GM18526 (cell line): ENCODE results near the gene CYP4F11.

Experiments used
- POLR2A ChIP-seq: IDR thresholded peaks from 3 replicates; pipeline ENCODE4 v1.6.1; 2011; ENCODE audit not compliant: insufficient read length; ENCODE audit errors: extremely low read depth

CYP4F11 gene

DNA sequence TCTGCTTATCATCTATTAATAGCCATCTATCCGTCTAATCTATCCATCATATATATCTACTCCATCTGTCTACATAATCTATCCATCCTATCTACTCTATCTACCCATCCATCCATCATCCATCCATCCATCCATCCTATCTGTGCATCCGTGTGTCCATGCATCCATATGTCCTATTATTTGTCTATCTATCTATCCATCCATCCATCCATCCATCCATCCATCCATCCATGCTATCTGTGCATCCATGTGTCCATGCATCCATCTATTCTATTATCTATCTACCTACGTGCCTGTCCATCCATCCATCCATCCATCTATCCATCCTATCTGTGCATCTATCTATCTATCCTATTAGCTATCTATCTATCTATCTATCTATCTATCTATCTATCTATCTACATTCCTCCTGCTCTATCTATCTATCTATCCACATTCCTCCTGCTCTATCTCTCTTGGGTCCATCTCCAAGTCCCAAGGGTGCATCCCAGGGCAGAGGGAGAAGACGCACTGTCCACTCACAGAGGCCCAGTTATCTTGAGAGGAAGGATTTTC, 38.4 kb downstream of the CYP4F11 start:
- TF ChIP-seq POLR2A: no peak

DNA sequence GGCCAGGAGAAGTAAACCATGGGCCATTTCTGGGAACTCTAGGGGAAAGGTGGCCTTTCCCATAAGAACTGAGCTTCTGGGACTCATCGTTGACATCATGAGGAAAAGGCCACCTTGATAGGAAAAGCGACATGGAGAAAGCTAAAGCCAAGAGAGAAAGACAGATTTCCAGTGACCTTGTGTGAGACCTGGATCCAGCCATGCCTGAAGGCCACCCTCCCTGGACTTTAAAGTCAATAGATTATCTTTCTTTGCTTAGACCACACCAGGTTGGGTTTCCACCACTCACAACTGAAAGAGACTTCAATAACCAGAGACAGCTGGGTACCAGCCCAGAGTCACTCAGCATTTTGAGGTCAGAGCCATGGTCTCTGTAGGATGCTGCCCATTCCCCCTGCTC, 40.0 kb downstream of the CYP4F11 start:
- TF ChIP-seq POLR2A: no peak

DNA sequence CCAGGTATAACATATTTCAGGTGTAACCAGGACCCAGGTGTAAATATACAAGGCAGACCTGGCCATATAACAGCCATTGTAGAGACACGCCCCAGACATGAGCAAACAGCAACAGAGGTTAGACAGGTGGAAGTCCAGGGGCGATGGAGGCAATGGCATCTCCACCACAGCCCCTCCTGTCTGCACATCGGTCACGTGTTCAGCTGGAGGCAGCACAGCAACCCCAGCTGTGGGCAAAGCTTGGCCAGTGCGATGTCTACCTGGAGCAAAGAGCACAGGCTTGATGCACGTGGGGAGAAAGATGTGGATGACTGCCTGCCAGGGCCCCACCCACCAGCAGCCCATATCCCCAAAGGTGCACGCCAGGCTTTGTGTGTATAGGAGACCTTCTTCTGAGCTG, 40.9 kb downstream of the CYP4F11 start:
- no peak for TF ChIP-seq POLR2A

DNA sequence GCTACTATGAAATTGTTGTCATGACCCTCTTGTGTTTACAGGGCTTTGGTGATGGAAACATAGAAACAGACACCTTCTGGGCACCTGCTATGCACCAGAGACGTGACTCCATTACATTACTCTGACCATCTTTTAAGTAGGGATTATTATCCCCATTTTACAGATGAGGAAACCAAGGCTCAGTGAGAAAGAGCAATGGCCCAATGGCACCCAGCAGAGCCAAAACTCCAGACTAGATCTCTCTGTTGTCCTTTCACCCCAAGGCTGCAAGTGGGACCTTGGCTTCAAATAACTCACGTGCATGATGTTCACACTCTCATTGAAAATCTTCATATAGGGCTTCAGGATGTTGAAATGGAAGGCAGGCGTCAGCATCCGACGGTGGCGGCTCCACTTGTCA, 42.3 kb downstream of the CYP4F11 start:
- TF ChIP-seq POLR2A: no peak

DNA sequence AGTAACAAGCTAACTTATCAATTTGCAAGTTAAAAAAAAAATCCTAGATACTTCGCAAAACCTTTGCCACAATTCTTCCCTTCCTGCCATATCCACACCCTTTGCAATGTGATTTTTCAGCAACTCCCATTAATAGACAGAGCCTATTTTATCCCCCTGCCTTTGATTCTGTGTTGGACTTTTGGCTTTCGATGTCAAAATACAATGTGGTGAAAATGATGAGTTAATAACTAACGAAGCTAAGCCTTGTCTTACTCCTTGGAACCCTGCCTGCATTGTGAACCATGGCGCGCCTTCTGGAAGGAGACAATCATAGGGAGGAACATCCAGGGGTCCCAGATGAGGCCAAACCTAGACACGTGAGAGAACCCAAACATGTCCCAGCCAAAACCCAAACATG, 42.9 kb downstream of the CYP4F11 start:
- TF ChIP-seq POLR2A: no peak

DNA sequence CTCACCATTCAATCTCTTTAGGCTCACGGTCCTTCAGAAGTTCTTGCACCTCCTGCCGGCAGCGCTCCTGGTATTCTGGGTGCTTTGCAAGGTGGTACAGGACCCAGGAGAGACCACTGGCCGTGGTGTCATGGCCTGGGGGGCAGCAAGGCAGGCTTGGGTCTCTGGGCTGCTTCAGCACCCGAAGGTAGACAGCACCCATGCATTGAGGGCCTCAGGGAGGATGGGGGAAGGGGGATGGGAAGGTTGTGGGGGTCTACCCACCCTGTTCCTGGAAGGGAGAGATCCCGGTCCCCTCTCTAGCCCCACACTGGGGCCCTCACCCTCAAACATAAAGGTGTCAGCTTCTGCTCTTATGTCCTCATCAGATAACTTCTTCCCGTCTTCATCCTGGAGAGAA, 48.4 kb downstream of the CYP4F11 start:
- no peak for TF ChIP-seq POLR2A

DNA sequence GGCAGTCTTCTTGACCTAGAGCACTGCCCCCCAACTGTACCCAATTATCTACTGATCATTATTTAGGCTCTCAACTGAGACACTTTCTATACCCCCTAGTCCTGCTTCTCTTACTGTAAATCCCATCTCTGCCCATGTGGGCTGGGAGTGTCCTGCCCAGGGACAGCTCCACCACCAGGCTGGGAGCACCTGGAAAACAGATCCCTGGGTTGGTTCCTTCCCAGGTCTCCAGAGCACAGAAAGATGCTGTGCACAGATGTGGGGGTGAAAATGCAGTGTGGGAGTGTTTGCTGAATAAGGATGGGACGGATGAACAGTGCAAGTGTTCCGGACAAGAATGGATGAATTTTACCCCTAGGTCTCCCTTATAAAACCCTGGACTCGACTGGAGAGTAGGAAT, 49.2 kb downstream of the CYP4F11 start:
- no peak for TF ChIP-seq POLR2A

DNA sequence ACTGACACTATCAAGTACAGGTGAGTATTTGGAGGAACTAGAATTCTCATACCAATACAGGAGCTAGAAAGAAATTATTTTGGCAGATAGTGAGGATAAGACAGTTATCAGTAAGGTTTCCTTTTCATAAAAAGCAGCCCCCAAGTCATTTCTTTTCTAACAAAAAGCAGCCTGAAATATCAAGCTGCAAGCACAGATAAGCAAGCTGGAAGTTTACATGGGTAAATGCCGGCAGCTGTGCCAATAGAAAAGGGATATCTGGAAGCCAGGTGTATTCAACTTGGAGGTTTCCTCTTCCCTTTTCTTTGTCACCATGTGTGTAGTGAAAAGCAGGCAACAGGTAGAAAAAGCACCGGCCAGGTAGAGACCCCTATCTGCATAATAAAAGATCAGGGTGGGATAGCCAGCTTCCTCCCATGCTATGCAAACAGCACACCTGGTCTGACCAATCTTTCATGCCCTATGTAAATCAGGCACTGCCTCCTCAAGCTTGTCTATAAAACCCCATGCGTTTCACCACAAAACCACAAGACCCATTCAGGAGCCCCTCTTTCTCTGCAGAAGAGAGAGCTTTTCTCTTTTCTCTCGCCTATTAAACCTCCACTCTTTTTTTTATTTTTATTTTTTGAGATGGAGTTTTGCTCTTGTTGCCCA, 59.4 kb downstream of the CYP4F11 start:
- TF ChIP-seq POLR2A: no peak

DNA sequence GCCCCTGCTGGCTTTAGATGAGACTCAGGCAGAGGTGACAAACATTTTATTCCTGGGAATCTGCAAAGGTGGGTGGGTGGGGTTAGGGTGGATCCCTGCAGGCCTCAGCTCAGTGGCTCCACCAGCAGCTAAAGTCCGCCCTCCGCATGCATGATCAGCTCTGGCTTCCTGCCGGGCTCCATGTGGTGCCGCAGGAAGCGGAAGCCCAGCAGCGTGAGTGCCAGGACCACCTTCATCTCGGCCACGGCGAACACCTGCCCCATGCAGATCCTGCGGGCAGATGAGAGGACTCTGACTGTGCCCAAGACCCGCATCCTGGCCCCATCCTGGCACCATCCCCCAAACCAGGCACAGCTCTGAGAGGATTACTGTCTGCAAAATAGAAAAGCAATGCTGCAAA, 62.8 kb downstream of the CYP4F11 start:
- TF ChIP-seq POLR2A: no peak

DNA sequence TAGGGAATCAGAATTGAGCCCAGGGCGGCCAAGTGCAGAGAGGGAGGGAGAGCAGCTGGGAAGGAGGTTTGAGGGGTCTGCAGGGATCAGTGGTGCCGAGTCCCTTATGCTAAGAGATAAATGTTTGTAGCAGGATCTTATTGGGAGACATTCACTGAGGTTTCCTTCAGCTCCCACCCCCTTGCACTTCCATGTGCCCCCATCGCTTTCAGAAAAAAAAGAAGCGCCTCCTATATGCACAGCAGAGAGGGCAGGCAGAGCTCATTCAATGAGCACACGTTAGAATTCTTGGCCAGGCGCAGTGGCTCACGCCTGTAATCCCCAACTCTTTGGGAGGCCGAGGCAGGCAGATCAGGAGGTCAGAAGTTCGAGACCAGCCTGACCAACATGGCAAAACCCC, 64.5 kb downstream of the CYP4F11 start:
- no peak for TF ChIP-seq POLR2A

DNA sequence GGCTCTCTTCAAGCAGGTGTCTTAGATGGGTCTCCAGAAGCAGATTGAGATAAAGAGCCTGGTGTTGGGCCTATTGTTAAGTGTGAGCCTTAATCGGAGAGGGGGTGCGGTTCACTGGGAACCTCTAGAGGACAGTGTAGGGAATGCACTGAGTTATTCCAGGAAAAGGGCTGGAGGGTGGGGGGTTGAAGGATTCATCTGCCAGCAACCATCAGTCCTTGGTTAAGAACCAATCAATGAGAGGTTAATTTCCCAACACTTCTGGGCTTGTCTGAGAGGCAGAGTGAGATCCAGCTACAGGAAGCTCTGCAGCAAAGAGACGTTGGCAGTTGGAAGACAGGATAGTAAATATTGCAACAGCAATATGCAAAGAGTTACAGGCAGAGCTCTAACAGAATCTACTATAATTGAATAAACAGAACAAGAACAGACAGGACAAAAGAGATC, 65.2 kb downstream of the CYP4F11 start:
- TF ChIP-seq POLR2A: no peak

DNA sequence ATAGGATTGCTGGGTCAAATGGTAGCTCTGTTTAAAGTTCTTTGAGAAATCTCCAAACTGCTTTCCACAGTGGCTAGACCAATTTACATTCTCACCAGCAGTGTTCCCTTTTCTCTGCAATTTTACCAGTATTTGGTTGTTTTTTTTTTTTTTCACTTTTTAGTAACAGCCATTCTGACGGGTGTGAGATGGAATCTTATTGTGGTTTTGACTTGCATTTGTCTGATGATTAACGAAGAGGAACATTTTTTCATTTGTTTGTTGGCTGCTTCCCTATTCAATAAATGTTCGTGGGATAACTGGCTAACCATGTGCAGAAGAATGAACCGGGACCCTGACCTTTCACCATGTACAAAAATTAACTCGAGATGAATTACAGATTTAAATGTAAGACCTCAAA, 67.7 kb downstream of the CYP4F11 start:
- no peak for TF ChIP-seq POLR2A

DNA sequence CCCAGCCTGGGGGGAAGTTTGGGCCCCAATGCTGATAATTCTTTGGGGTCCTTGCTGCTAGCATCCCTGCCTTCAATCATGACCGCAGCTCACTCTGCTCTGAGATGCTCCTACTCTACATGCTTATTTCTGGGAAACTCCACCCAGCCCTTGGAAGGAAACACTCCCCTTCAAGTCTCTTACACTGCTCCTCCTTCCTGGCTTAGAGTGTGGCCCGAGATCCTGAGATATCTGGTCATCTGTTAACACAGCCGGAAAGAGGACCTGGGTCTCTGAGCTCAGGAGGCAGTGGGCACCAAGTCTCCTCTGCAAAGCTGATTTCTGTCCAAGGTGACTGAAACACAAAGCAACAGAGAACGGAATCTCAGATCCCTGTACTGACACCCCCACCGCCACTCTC, 69.5 kb downstream of the CYP4F11 start:
- no peak for TF ChIP-seq POLR2A

DNA sequence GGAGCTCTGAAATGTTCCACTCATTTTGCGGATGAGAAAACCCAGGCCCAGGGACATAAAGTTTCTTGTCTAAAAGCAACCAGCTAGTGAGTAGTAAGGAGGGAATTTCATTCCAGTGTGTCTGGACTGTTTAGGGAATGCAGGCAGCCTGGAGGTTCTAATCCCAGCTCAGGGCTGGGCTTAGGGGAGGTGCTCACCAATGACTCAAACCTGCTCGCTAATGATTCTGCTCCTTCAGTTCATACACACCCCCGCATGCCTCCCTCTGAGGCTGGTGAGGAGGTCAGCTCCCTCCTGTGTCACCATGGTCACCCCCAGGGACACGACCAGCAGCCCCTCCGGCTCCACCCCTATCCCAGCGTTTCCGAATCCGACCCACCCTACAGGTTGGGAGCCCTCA, 71.1 kb downstream of the CYP4F11 start:
- no peak for TF ChIP-seq POLR2A

DNA sequence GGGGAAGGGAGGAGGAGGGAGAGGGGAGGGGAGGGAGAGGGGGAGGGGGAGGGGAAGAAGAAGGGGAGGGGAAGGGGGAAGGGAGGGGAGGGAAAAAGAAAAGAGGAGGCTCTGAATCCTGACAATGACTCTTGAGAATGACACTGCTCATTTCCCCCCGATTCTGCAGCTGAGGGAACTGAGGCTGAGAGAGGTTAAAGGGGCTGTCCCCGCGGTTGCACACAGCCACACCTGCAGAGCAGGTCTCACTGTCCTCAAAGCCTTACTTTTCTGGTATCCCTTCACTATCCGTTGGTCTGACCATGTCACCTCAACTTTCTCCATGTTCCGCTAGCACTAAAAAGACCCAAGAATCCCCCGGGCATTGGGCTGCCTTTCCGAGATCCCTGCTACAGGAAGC, 71.9 kb downstream of the CYP4F11 start:
- no peak for TF ChIP-seq POLR2A
